Glutamatergic neuron (in vitro differentiated cells): Measurements from ENCODE around the gene EPHB4. TPM values are rescaled to one million over a fixed set of nuclear protein-coding genes. Genes with fewer than 3 reads are reported as not detected.
A peak's percentile ranks its signal among the peaks of the same experiment; 100 is the strongest.

Experiments
- DNase-seq: peaks from one replicate; pipeline ENCODE4 v3.0.0; 2022
- H3K27ac Mint-ChIP-seq: one replicate; pipeline ENCODE4 v1.8.0; 2020; ENCODE audit warnings: mild to moderate bottlenecking, mixed read lengths, inconsistent platforms; ENCODE audit not compliant: unreplicated experiment
- H3K27me3 Mint-ChIP-seq: one replicate; pipeline ENCODE4 v1.8.0; 2020; ENCODE audit warnings: mild to moderate bottlenecking, moderate library complexity, mixed read lengths, inconsistent platforms; ENCODE audit not compliant: unreplicated experiment
- H3K36me3 Mint-ChIP-seq: one replicate; pipeline ENCODE4 v1.8.0; 2020; ENCODE audit warnings: mild to moderate bottlenecking, mixed read lengths, inconsistent platforms; ENCODE audit not compliant: unreplicated experiment
- H3K4me1 Mint-ChIP-seq: one replicate; pipeline ENCODE4 v1.8.0; 2020; ENCODE audit warnings: mild to moderate bottlenecking, low read depth, mixed read lengths, inconsistent platforms; ENCODE audit not compliant: unreplicated experiment
- H3K4me3 Mint-ChIP-seq: one replicate; pipeline ENCODE4 v1.8.0; 2020; ENCODE audit warnings: mild to moderate bottlenecking, mixed read lengths, inconsistent platforms; ENCODE audit not compliant: unreplicated experiment
- H3K9me3 Mint-ChIP-seq: one replicate; pipeline ENCODE4 v1.8.0; 2020; ENCODE audit warnings: mild to moderate bottlenecking, moderate library complexity, mixed read lengths, inconsistent platforms; ENCODE audit not compliant: unreplicated experiment
- CTCF ChIP-seq: fragments of 200-600 bp; sonication (generic); IDR thresholded peaks from one replicate; pipeline ENCODE4 v1.5.0; 2021; ENCODE audit not compliant: partially characterized antibody, unreplicated experiment
- microRNA-seq: library from miRNA; unstranded; fragments of <30 nt; microRNA quantifications from one replicate; pipeline ENCODE4, GENCODE V29; 2020; ENCODE audit not compliant: unreplicated experiment
- total RNA-seq: library from RNA; stranded (reverse); fragmentation: NEBNext Ultra II Directional; extraction: Animal tissue kit (Norgen Biotek cat#: 25700); gene quantifications from one replicate; pipeline ENCODE4 v1.2.1, GENCODE V29; 2021; ENCODE audit not compliant: unreplicated experiment

The EPHB4 gene
- total RNA-seq, 1 donor from 2014 or later = 21.5 TPM

GRCh38 chr7:100759357-100760171 lies 67.8 kb downstream of the EPHB4 start:
- TF ChIP-seq CTCF = no peak
- no peaks in the 10 kb centered on the region for H3K9me3 Mint-ChIP-seq
- H3K4me1 Mint-ChIP-seq = peaks cover 2% of the 10 kb centered on the region
- H3K27ac Mint-ChIP-seq = no peak overlapping the region
- peaks cover 2% of the 10 kb centered on the region for H3K27me3 Mint-ChIP-seq
- no peaks in the 10 kb centered on the region for H3K36me3 Mint-ChIP-seq
- DNase-seq = no peak
- no peak overlapping the region for H3K4me3 Mint-ChIP-seq

GRCh38 chr7:100753750-100754149 lies 73.6 kb downstream of the EPHB4 start:
- H3K9me3 Mint-ChIP-seq = peaks cover 2% of the 10 kb centered on the region
- H3K27me3 Mint-ChIP-seq = peaks cover 4% of the 10 kb centered on the region
- DNase-seq = no peak
- no peak overlapping the region for H3K4me3 Mint-ChIP-seq
- no peak for TF ChIP-seq CTCF
- H3K27ac Mint-ChIP-seq = no peak overlapping the region
- no peaks in the 10 kb centered on the region for H3K36me3 Mint-ChIP-seq
- peaks cover 2% of the 10 kb centered on the region for H3K4me1 Mint-ChIP-seq

- DNase-seq = no peak
- H3K27ac Mint-ChIP-seq = no peak overlapping the region
- H3K4me1 Mint-ChIP-seq = peaks cover 2% of the 10 kb centered on the region
- no peak overlapping the region for H3K4me3 Mint-ChIP-seq
- H3K27me3 Mint-ChIP-seq = peaks cover 4% of the 10 kb centered on the region
- no peak for TF ChIP-seq CTCF
- H3K9me3 Mint-ChIP-seq = peaks cover 2% of the 10 kb centered on the region
- no peaks in the 10 kb centered on the region for H3K36me3 Mint-ChIP-seq
Observed at GRCh38 chr7:100752994-100753393, 74.3 kb downstream of the EPHB4 start.

Small RNAs within 50 kb of the gene (microRNA-seq; reads per million reads assigned to microRNA genes)
- 1.5 reads per million, percentile 6 among the genes with 10 or more reads in this experiment for gene MIR6875

Other genes starting within 250 kb of the EPHB4 start
- 166 TPM for gene LRCH4, start 241.4 kb downstream of the EPHB4 start, total RNA-seq
- 0.49 TPM for gene FBXO24, start 241.2 kb downstream of the EPHB4 start, total RNA-seq
- 33.9 TPM for gene PCOLCE, start 225.2 kb downstream of the EPHB4 start, total RNA-seq
- 37.1 TPM for gene MOSPD3, start 215.0 kb downstream of the EPHB4 start, total RNA-seq
- gene TFR2, start 186.0 kb downstream of the EPHB4 start, total RNA-seq = 5.1 TPM
- gene ACTL6B, start 171.1 kb downstream of the EPHB4 start, total RNA-seq = 95.2 TPM
- 275 TPM for gene GNB2, start 153.8 kb downstream of the EPHB4 start, total RNA-seq
- gene GIGYF1, start 133.3 kb downstream of the EPHB4 start, total RNA-seq = 79.6 TPM
- 35.8 TPM for gene POP7, start 121.4 kb downstream of the EPHB4 start, total RNA-seq
- gene EPO, start 107.1 kb downstream of the EPHB4 start, total RNA-seq = not detected
- not detected for gene ZAN, start 93.9 kb downstream of the EPHB4 start, total RNA-seq
- 36.7 TPM for gene SLC12A9, start 25.2 kb upstream of the EPHB4 start, total RNA-seq
- gene TRIP6, start 39.9 kb upstream of the EPHB4 start, total RNA-seq = 13.1 TPM
- 213 TPM for gene SRRT, start 47.6 kb upstream of the EPHB4 start, total RNA-seq
- gene UFSP1, start 62.2 kb upstream of the EPHB4 start, total RNA-seq = 3.2 TPM
- 30.0 TPM for gene ACHE, start 68.4 kb upstream of the EPHB4 start, total RNA-seq
- 6.3 TPM for gene MUC3A, start 122.0 kb upstream of the EPHB4 start, total RNA-seq
- 1.0 TPM for gene MUC12, start 142.0 kb upstream of the EPHB4 start, total RNA-seq
- gene MUC17, start 192.6 kb upstream of the EPHB4 start, total RNA-seq = not detected